OCI-LY7 (cell line): ENCODE measurements around the gene KCNIP3.

Experiments used
- CTCF ChIP-seq: fragments of 200-600 bp; sonication (generic); conservative IDR thresholded peaks from 2 replicates; pipeline ENCODE4 v1.5.1; 2014; ENCODE audit warnings: mild to moderate bottlenecking, antibody characterized with exemption, low read length, moderate library complexity, mixed read lengths
- EZH2phosphoT487 ChIP-seq: fragments of 200-600 bp; sonication (generic); IDR thresholded peaks from 2 replicates; pipeline ENCODE4 v1.6.1; 2018; ENCODE audit warnings: low read depth, borderline replicate concordance, mild to moderate bottlenecking, mixed run types, antibody characterized with exemption, low read length, moderate library complexity, mixed read lengths

DNA sequence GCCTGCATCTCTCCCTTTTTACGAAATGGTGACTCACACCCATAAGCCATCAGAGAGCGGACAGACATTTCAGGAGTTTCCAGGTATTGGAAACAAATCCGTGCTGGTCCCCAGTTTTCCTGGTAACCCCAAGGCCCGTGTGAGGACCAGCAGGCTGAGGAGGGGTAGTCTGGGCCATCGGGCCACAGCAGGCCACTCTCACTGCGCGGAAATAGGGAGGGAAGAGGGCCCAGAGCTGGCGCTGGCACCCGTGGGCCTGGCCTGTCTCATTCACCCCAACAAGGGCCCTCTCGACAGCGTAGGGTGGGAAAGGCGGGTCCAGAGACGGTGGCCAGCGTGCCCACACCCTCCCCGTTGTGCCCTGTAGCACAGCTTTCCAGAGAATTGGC, 91.7 kb downstream of the KCNIP3 start:
- TF ChIP-seq CTCF (no peak), EZH2phosphoT487 (no peak)
